AG04449 (cell line): Measurements from ENCODE around the gene DYNLL2.
"Not testable (repeated sequence)": the region's sequence is repeated elsewhere in the genome, so short reads cannot be mapped to it uniquely, and the experiment has no call there.

Source experiments
- CTCF ChIA-PET: fragments of 350-600 bp; formaldehyde crosslinking; extraction: SDS; loops from one replicate; lab custom pipeline; 2021; ENCODE audit warnings: antibody characterized with exemption; lab: Yijun Ruan, JAX
- POLR2A ChIA-PET: fragments of 400-600, 350-600 bp; formaldehyde crosslinking; extraction: SDS; loops from one replicate; lab custom pipeline; 2020; ENCODE audit warnings: antibody characterized with exemption, inconsistent platforms; lab: Yijun Ruan, JAX
- DNase-seq: peaks from one replicate; pipeline ENCODE4 v3.0.0-alpha.2; 2010; ENCODE audit warnings: low read depth, low spot score
- H3K4me3 ChIP-seq: 2 replicates; pipeline ENCODE4 v1.5.1; 2011; ENCODE audit warnings: low read depth, mild to moderate bottlenecking, control low read depth, low read length
- TF ChIP-seq, protein P1 (sequence below): IDR thresholded peaks from one replicate; pipeline ENCODE4 v1.5.1; 2011; ENCODE audit warnings: mild to moderate bottlenecking, moderate library complexity, low read length, control low read depth, inconsistent platforms; ENCODE audit not compliant: insufficient read depth; ENCODE audit errors: missing control alignments

Gene DYNLL2

DNA sequence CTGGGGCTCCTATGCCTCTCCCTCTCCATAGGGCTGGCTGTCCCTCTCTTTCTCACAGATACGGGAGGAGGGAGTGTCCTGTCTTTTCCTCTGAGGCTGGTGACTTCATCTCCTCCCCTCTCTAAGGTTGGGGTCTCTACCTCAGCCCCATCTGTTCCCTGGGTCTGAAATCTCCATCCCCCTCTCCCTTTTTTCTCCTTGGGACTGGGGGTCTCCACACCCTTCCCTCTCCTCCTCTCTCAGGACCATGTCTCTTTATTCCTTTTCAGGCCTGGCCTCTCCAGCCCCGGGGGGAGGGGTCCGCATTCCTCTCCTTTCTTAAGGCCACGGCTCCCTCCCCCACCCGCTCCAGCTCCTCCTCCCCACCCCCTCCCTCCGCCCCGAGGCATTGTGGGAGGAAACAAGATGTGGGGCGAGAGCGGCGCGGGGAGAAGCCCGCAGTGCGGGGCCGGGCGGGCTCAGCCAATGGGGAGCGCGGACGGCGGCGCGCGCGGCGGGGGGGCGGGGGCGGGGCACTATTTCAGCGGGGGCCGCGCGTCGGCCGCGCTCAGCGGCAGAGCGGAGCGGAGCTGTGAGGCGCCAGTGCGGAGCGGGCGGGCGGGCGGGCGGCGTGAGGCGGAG is at the start of gene DYNLL2:
Gene DYNLL2, plus strand, starts transcription at position 550 of the 621 bp plus-strand sequence. CDS start 3,672 bp downstream, outside the sequence.
- TF ChIP-seq, protein P1, sequence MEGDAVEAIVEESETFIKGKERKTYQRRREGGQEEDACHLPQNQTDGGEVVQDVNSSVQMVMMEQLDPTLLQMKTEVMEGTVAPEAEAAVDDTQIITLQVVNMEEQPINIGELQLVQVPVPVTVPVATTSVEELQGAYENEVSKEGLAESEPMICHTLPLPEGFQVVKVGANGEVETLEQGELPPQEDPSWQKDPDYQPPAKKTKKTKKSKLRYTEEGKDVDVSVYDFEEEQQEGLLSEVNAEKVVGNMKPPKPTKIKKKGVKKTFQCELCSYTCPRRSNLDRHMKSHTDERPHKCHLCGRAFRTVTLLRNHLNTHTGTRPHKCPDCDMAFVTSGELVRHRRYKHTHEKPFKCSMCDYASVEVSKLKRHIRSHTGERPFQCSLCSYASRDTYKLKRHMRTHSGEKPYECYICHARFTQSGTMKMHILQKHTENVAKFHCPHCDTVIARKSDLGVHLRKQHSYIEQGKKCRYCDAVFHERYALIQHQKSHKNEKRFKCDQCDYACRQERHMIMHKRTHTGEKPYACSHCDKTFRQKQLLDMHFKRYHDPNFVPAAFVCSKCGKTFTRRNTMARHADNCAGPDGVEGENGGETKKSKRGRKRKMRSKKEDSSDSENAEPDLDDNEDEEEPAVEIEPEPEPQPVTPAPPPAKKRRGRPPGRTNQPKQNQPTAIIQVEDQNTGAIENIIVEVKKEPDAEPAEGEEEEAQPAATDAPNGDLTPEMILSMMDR, result no peak
- peak within 1 kb of the TSS; percentile 88 for H3K4me3 ChIP-seq
- DNase-seq, result peak; percentile 33
- CTCF ChIA-PET, result no interaction called here
- POLR2A ChIA-PET, result interaction anchor here (1.1 to 2.5 kb wide), 3 partner anchors 32 to 233 kb away, joined by 3 to 23 read pairs (median 6); partner anchors contain the start of genes MRPS23 and SRSF1

DNA sequence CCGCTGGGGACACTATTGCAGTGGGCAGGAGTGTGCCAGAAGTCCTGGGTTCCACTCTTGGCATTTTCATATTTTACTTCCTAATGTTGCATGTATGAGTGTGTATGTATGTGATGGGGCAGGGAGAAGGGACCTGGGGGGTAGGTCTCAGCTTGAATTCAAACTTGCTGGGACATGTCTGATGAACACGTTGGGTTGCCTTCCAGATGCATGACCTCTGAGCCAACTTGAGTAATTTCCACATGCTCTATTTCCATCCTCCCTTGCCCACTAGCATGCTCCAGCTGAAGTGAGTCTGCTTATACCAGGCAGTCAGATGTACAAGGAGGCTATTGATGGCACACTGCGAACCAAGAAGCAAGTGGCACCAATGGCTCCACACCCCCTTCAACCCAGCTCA is 43.2 kb upstream of the DYNLL2 start:
- H3K4me3 ChIP-seq, result no peak overlapping the region
- TF ChIP-seq, protein P1, result no peak
- ChIA-PET POLR2A (no interaction called here), CTCF (no interaction called here)
- no peak for DNase-seq

DNA sequence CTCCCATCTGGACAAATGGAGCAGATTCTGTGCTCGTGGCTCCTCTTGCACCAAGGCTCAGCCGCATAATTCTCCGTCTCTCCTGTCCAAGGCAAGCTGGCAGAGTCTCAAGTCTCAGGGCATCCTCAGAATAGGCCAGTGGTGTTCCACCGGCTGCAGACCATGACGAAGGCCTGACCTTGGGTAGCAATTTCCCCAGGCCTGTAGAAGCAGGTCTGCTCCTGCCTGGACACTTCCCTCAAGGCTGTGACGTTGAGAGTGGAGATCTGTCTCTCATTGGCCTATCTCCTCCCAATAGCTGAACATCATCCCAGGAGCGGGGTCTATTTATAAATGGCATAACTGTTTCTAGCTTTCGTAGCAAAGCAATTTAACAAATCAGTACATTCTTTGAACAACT is 42.8 kb upstream of the DYNLL2 start:
- no peak for DNase-seq
- TF ChIP-seq, protein P1, result no peak
- CTCF ChIA-PET, result no interaction called here
- no peak overlapping the region for H3K4me3 ChIP-seq
- POLR2A ChIA-PET, result no interaction called here

DNA sequence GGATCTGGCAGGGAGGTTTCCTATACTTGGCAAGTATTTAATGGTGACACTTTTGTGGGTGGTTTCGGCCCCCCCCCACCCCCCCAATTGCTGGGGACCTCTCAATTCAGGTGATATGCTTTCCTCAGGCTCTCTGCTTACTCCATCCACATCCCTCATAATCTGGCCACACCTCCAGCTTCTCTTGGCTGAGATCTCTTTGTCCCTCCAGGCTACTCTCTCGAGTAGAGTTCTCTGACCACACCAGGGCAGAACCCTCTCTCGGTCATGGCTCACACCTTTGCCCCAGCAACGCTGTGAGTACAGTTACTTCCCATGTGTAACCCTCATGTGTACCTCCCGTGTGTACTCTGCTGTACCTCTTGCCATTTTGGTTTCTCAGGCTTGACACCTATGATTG is 42.1 kb upstream of the DYNLL2 start:
- ChIA-PET POLR2A (no interaction called here), CTCF (no interaction called here)
- TF ChIP-seq, protein P1, result no peak

DNA sequence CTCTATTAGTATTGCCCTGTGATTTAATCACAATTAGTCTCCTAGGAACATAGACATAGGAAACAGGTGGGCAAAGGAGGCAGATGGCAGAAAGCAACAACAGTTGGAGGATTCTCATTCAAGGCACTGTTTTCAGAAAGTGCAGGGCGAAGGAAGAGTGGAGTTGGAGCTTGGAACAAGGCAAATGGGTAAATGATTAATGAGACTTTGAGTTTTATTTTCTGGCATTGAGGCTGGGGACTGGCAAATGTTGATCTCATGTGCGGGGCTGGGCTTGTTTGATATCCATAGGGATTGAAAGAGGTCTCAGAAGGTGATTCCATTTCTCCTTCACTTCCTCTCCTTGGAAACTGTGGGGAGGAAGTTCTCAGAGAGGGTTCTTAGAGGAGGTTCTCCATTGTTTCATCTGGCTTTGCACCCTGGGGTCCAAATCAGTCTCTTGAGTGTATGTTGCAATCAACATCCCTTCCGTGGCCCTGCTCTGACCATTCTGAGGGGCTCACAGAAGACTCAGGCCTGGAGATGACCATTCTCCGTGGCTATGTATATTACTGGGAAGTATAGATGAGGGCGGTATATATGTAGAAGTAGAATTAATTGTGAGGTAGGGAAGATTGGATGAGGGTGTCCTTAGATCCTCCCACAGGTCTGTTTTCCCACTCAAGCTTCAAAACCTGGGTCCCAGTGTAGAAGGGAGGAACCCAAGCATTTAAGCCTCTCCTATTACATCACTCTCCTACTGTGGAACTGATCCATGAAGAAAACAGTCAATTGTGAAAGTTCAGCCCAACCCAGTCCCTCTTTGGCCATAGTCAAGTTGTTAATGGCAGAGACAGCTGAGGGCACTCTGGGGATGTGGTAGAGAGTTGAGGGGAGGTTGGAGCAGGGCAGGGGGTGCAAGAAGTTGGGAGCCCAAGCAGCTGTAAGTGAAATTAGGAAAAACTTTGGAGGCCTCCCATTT is 39.7 kb upstream of the DYNLL2 start:
- DNase-seq, result no peak
- TF ChIP-seq, protein P1, result no peak
- POLR2A ChIA-PET, result no interaction called here
- CTCF ChIA-PET, result no interaction called here
- no peak overlapping the region for H3K4me3 ChIP-seq

More for the DNA sequence above, 42.1 kb upstream of the DYNLL2 start:
- DNase-seq, result no peak
- H3K4me3 ChIP-seq, result no peak overlapping the region

DNA sequence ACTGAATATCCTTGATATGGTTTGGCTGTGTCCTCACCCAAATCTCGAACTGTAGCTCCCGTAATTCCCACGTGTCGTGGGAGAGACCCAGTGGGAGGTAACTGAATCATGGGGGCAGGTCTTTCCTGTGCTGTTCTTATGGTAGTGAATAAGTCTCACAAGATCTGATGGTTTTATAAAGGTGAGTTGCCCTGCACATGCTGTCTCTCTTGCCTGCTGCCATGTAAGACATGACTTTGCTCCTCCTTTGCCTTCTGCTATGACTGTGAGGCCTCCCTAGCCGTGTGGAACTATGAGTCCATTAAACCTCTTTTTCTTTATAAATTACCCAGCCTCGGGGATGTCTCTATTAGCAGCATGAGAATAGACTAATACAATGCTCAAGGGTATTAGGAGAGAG is 39.0 kb upstream of the DYNLL2 start:
- DNase-seq, CTCF ChIA-PET, H3K4me3 ChIP-seq, POLR2A ChIA-PET: not testable (repeated sequence)
